ENCODE measurements around the gene PRKCB. TPM values are rescaled to one million over a fixed set of nuclear protein-coding genes. Genes with fewer than 3 reads are reported as not detected.
A peak's percentile ranks its signal among the peaks of the same experiment; 100 is the strongest.
"Not testable (repeated sequence)": the region's sequence is repeated elsewhere in the genome, so short reads cannot be mapped to it uniquely, and the experiment has no call there.

PRKCB gene
- total RNA-seq, 1 donor from 2014 or later = 0.76 TPM

GRCh38 chr16:24138024-24138423 is 302.2 kb downstream of the PRKCB start:
- ATAC-seq = no peak

DNA sequence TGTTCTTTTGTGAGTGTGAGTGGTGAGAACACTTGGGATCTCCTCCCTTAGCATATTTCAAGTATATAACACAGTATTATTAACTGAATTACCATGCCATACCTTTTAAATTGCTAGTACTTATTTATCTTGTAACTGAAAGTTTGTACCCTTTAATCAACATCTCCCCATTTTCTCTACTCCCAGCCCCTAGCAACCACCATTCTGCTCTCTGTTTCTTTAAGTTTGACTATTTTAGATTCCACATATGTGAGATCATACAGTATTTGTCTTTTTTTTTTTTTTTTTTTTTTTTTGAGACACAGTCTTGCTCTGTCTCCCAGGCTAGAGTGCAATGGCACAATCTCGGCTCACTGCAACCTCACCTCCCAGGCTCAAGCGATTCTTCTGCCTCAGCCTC is 302.8 kb downstream of the PRKCB start:
- no peak for ATAC-seq

DNA sequence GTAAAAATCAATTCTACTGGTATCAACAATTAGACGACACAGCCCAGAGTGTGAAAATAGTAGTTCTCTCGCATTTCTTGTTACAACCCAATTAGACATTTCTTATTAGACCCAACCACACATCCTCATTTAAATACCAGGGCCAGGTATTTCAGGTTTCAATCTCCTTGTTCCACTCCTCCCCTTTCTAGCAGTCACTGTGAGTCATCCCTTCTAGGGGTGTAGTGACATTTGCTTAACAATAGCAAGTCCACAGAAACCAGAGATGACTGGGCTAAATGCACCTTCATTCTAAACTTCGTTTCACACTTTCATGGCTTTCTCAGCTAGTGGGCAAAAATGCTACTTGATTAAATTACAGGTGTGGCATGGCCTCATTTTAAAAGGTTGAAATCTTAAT is 303.5 kb downstream of the PRKCB start:
- ATAC-seq = peak; percentile 76

GRCh38 chr16:24140730-24141129 is 304.9 kb downstream of the PRKCB start:
- no peak for ATAC-seq

GRCh38 chr16:24141466-24141865 is 305.7 kb downstream of the PRKCB start:
- no peak for ATAC-seq

- no peak for ATAC-seq
These were observed 306.1 kb downstream of the PRKCB start for GRCh38 chr16:24141917-24142316.

DNA sequence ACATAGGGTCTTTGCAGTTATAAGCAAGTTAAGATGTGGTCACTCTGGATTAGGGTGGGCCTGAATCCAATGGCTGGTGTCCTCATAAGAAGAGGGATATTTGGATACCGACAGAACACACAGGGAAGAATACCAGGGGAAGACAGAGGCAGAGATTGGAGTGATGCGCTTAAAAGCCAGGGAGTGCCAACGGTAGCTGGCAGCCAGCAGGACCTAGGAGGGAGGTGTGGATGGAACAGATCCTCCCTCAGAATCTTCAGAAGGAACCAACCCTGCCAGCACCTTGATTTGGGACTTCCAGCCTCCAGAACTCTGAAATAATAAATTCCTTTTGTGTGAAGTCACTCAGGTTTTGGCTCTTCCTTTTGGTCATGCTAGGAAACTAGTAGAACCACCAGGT is 310.1 kb downstream of the PRKCB start:
- ATAC-seq = no peak

DNA sequence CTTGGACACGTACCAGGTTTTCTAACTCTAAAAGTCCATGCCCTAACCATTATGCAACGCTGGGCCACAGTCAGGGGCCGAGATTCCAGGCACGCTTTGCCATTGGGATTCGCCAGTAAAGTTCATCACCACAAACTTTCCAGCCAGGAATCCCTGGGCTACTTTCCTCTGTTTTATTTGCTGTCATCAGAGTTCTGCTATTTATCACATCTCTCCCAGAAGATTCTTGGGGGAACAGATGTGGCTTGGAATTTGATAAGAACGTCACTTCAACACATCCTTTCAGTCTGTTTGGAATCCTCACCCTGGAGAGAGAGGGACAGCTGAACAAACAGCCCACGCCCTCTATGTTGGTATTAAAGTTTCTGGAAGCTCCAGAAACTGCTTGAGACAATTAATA is 310.7 kb downstream of the PRKCB start:
- no peak for ATAC-seq

DNA sequence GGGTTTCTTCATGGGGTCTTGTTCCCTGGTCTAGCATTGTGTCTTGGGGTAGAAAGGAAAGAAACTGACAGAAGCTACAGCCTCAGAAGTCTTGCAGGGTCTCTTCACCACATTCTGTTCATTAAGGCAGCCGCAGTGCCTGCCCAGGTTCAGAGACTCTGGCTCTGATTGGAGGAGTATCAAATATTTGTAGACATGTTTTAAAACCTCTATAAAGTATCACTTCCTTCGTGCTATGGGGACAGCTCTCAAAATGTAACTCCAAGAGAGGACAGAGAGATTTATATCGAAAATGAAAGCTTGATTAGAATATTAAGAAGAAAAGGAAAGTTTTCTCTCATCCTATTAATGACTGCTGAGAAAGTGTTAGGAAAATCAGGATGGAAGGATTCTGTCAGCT is 313.3 kb downstream of the PRKCB start:
- no peak for ATAC-seq

DNA sequence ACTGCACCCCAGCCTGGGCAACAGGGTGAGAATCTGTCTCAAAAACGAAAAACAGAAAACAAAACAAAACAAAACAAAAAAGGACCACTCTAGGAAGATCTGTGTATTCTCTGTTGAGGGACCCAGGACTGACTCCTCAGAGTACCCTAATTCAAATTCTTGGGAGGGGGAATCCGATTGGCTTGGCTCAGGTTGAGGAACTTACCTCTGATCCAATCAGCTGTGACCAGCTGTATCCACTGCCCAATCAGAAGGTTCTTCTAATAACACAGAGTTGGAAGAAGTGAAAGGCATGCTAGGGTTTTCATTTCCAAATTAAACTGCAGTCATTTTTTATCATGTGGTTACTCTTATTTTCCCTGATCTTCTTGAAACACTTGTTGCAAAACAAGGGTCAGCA is 314.5 kb downstream of the PRKCB start:
- no peak for ATAC-seq

DNA sequence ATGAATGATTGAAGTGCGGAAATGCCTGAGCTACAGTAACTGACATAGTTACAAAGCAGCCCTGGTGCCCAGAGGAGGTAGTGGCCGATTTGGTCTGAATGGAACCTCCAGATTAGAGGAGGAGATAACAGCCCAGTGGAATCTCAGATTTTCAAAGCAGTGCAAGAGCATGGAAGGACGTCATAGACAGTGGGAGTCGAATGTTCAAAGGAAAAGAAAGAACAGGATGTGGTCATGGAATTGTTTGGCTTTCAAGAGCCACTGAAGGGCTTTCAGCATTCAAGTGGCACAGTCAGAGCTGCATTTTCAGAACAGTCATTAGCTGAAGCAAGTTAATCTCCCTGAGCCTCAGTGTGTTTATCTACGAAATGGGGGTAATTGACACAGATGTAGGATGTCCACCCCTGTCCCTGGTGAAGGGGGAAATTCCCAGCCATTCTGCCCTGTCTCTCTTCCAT is 315.7 kb downstream of the PRKCB start:
- no peak for ATAC-seq

- ATAC-seq = not testable (repeated sequence)
These were observed 316.3 kb downstream of the PRKCB start for GRCh38 chr16:24152048-24152447.

DNA sequence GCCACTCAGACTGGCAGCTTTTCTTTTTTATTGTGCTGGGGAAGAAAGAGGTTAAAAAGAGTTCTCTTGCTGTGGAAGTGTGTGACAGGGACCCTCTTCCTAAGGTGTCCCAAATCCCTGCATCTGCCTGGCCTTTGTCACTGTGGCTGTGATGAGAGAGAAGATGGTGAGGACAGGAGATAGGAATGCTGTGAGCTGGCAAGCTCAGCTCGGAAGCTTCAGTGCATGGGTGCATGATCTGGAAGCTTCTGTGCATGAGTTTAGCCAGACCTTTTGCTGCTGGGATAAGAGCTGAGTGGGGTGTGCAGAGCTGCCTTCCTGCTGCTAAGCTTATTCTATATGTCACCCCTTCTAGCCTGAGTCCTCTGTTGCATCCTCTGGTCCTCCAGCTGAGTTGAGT is 317.0 kb downstream of the PRKCB start:
- no peak for ATAC-seq

- ATAC-seq = no peak
These were observed 321.0 kb downstream of the PRKCB start for GRCh38 chr16:24156777-24157176.

DNA sequence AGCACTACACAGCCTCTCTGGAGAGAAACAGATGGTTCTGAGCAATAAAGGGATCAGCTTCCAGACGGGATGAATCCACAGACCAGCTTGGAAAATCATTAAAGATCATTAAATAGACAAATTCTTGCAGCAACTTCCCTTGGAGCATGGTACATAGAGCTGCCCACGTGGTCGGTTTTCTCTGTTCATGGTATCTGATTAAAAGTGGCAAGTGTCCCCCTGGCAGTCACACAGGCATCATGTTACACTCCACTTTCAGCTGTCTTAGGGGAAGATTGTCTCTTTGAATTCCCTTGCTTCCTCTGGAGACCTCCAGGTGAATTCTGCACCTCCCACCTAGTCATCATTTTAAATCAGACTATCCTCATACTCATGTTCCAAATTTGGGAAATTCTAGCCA is 328.2 kb downstream of the PRKCB start:
- no peak for ATAC-seq

DNA sequence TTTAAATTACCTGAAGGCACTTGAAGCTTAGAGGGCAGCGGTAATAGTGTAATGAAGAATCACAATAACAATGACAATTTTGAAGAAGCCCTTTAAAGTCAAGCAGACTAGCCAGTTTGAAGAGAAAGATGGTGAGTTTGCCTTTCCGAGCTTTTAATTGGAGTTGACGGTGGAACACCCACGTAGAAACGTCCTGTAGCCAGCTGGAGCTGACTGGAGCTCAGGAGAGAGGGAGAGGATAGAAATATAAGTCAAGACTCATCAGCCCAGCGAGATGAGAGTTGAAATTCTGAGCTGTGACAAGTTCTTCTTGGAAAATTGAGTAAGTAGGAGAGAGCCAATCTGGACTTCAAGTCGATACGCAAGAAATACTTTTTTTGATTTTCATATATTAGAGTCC is 328.6 kb downstream of the PRKCB start:
- ATAC-seq = no peak

DNA sequence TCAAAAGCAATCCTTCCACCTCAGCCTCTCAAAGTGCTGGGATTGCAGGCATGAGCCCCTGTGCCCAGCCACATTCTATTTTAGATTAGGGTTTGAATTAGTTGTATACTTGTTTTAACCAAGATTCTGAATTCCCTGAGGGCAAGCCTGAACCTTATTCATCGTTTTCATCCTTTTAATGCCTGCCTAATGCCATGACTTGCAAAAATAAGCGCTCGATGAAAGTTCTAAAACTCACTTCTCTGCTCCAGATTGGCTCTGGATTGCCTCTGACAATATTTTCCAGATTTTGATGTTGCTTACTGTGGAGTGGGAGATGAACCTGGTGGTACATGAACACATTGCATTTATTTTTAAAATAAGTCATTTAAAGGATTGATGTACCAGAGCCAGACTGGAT is 329.5 kb downstream of the PRKCB start:
- no peak for ATAC-seq

DNA sequence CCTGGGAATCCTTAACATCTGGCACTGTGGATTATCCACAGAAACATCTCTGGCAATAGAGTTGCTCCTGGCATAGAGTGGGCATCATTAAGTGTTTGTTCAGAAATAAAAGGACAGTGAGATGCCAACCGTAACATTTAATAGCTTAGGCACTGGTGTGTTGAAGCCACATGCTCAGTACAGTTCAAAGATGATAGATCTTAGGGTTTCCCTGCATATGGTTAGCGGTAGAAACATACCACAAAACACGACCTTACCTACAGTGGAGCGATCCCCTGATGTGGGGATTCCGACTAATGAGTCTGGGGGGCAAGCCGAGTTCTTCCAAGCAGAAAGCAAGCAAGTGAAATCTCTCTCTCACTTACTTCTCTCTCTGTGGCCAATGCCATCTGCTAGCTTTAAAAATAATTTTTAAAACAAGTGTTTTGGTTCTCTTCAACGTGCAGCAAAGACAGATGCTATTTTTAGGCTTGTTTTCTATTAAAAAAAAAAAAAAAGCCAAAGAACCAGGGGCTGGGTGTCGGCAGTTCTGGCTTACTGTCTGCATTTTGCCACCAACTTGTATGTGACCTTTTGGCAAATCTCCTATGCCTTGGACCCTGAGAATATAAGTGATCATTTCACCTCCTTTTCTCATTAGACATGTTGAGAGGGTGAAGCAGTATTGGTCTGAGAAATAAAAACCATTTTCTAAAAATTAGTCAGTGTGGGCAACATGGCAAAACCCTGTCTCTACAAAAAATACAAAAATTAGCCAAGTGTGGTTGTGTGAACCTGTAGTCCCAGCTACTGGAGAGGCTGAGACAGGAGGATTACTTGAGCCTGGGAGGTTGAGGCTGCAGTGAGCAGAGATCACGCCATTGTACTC is 331.1 kb downstream of the PRKCB start:
- ATAC-seq = no peak

- ATAC-seq = no peak
These were observed 333.1 kb downstream of the PRKCB start for GRCh38 chr16:24168856-24169255.

- no peak for ATAC-seq
These were observed 334.6 kb downstream of the PRKCB start for GRCh38 chr16:24170407-24170806.

DNA sequence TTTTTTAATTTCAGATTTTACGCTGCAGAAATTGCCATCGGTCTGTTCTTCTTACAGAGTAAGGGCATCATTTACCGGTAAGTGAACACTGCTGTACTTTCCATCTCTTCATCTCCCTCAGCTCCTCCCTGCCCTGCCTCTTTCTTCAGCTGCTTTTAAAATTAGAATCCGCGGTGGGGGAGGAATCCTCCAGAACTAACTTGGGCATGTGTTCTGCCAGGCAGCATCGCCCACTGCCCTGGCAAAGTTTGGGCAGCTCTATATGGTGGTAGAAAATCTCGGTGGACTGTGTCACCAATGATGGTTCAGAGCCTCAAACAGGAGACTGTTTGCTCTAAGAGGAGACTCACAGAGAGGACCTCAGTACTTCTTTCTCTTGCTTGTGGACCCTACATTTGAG is 338.7 kb downstream of the PRKCB start:
- no peak for ATAC-seq

DNA sequence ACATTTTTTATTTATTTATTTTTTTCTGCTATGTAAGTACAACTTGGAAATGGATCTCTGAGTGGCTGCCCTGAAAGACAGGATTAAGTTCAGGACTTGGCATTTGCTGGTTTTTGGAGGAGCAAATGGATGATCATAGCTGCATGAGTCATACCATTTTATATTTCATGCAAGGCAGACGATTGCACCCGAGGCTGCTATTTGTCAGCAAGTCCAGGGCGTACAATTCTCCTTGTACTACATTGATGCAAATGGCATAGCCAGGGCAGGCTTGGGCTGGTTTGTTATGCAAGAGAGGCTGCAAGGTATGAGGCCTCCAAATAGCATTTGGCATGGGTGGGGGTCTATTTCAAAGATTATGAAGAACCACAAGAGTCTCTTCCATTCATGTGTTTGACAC is 339.2 kb downstream of the PRKCB start:
- peak; percentile 35 for ATAC-seq

DNA sequence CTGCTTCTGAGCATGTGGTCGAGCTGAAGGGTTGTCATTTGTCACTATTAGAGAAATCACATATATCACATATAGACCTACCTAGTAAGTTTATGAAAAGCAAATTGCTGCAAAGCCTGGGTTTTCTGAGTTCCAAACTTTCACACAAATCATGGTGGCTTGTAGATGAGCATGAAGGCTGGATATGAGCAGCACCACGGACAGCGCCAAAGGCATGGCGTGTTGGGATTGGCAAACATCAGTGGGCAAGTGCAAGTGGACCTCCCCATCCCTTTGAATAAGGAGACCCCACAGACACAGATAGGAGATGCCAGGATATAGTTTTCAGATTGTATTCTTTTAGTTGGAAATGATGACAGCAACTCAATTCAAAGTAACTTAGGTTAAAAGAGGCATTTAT is 342.7 kb downstream of the PRKCB start:
- ATAC-seq = no peak

DNA sequence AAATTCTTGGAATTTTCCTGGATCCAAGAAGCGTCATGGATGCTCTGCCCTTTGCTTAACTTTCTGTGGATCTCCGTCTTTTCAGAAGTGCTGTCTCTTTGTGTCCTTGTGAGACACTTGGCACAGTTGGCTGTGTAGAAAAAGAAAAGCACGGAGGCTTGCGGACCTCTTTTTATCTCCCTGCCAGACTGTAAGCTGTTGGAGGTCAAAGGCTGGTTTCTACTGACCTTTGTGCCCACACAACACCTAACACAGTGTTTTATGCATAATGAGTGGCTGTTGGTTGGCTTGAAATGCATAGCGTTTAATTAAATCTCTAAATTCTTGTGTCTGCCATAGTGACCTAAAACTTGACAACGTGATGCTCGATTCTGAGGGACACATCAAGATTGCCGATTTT is 344.7 kb downstream of the PRKCB start:
- no peak for ATAC-seq

- ATAC-seq = no peak
These were observed 352.3 kb downstream of the PRKCB start for GRCh38 chr16:24188021-24188542.
